Neural cell (in vitro differentiated cells): ENCODE data around the gene RAB2B. TPM values are rescaled to one million over a fixed set of nuclear protein-coding genes. Genes with fewer than 3 reads are reported as not detected.
A peak's percentile ranks its signal among the peaks of the same experiment; 100 is the strongest.

Experiments used
- H2AFZ ChIP-seq: fragments of 200-600, 300-800 bp; sonication (generic), shearing (Covaris generic); 2 replicates; pipeline ENCODE4 v1.6.0; 2014; ENCODE audit warnings: low read depth, mild to moderate bottlenecking, antibody characterized with exemption, low read length, moderate library complexity
- H3F3A ChIP-seq: fragments of 200-600 bp; shearing (Covaris generic); 2 replicates; pipeline ENCODE4 v1.6.1; 2016; ENCODE audit warnings: mild to moderate bottlenecking, moderate library complexity, mixed read lengths, antibody characterized with exemption, low read length; ENCODE audit not compliant: insufficient read depth, poor library complexity, severe bottlenecking
- H3K27ac ChIP-seq: fragments of 200-600, 300-800 bp; sonication (generic), shearing (Covaris generic); 2 replicates; pipeline ENCODE4 v1.5.1; 2014; ENCODE audit warnings: mild to moderate bottlenecking, low read length, moderate library complexity
- H3K27me3 ChIP-seq: fragments of 300-800, 200-600 bp; sonication (generic), shearing (Covaris generic); 2 replicates; pipeline ENCODE4 v1.6.0; 2014; ENCODE audit warnings: mild to moderate bottlenecking, low read depth, low read length, moderate library complexity; ENCODE audit not compliant: insufficient read depth
- H3K36me3 ChIP-seq: fragments of 300-800, 200-600 bp; sonication (generic), shearing (Covaris generic); 2 replicates; pipeline ENCODE4 v1.5.1; 2014; ENCODE audit warnings: mild to moderate bottlenecking, antibody characterized with exemption, low read length, moderate library complexity; ENCODE audit not compliant: insufficient read depth
- H3K4me2 ChIP-seq: fragments of 300-800, 200-600 bp; sonication (generic), shearing (Covaris generic); 2 replicates; pipeline ENCODE4 v1.6.0; 2014; ENCODE audit warnings: mild to moderate bottlenecking, low read length
- H3K4me3 ChIP-seq: fragments of 300-800, 200-600 bp; sonication (generic), shearing (Covaris generic); 2 replicates; pipeline ENCODE4 v1.5.1; 2014; ENCODE audit warnings: mild to moderate bottlenecking, low read length, moderate library complexity
- H3K79me2 ChIP-seq: fragments of 200-600 bp; shearing (Covaris generic); replicated peaks from 2 replicates; pipeline ENCODE4 v1.6.0; 2014; ENCODE audit warnings: mild to moderate bottlenecking, low read length, moderate library complexity; ENCODE audit not compliant: insufficient read depth
- H3K9ac ChIP-seq: fragments of 300-800, 200-600 bp; sonication (generic), shearing (Covaris generic); 2 replicates; pipeline ENCODE4 v1.6.1; 2016; ENCODE audit warnings: mild to moderate bottlenecking, low read length, mixed read lengths
- H3K9me2 ChIP-seq: fragments of 200-600 bp; shearing (Covaris generic); 2 replicates; pipeline ENCODE4 v1.6.1; 2016; ENCODE audit warnings: mild to moderate bottlenecking, low read length, mixed read lengths; ENCODE audit not compliant: insufficient read depth
- H3K9me3 ChIP-seq: fragments of 200-600, 300-800 bp; sonication (generic), shearing (Covaris generic); 2 replicates; pipeline ENCODE4 v1.6.1; 2016; ENCODE audit warnings: mild to moderate bottlenecking, mixed run types, low read length, moderate library complexity, mixed read lengths
- H4K20me1 ChIP-seq: fragments of 200-600 bp; shearing (Covaris generic); 2 replicates; pipeline ENCODE4 v1.6.1; 2016; ENCODE audit warnings: mild to moderate bottlenecking, mixed run types; ENCODE audit not compliant: insufficient read depth
- EP300 ChIP-seq: fragments of 450-650 bp; conservative IDR thresholded peaks from 2 replicates; pipeline ENCODE4 v1.6.1; 2014; ENCODE audit warnings: antibody characterized with exemption, mild to moderate bottlenecking, moderate library complexity; ENCODE audit not compliant: poor library complexity, severe bottlenecking
- EZH2 ChIP-seq: fragments of 200-600, 300-800 bp; shearing (Covaris generic), sonication (generic); IDR thresholded peaks from 2 replicates; pipeline ENCODE4 v1.6.1; 2014; ENCODE audit warnings: antibody characterized with exemption, low read length, borderline replicate concordance, mild to moderate bottlenecking; ENCODE audit not compliant: insufficient read depth, poor library complexity, severe bottlenecking
- MXI1 ChIP-seq: fragments of 450-650 bp; conservative IDR thresholded peaks from 2 replicates; pipeline ENCODE4 v1.6.1; 2014; ENCODE audit warnings: antibody characterized with exemption, mild to moderate bottlenecking; ENCODE audit not compliant: poor library complexity, severe bottlenecking
- POLR2AphosphoS5 ChIP-seq: IDR thresholded peaks from 2 replicates; pipeline ENCODE4 v1.6.1; 2012
- RAD21 ChIP-seq: fragments of 450-650 bp; conservative IDR thresholded peaks from 2 replicates; pipeline ENCODE4 v1.6.1; 2014; ENCODE audit warnings: antibody characterized with exemption, mild to moderate bottlenecking, moderate library complexity
- SMC3 ChIP-seq: fragments of 450-650 bp; conservative IDR thresholded peaks from 2 replicates; pipeline ENCODE4 v1.6.1; 2014; ENCODE audit warnings: antibody characterized with exemption, mild to moderate bottlenecking, moderate library complexity; ENCODE audit not compliant: poor library complexity
- TAF1 ChIP-seq: IDR thresholded peaks from 2 replicates; pipeline ENCODE4 v1.6.1; 2012; ENCODE audit warnings: low read depth
- polyA plus RNA-seq: library from polyadenylated mRNA; depleted of rRNA; stranded (reverse); fragments of >200 nt; gene quantifications from 2 replicates; pipeline ENCODE4 v1.2.3, GENCODE V29; 2014
- TF ChIP-seq, protein P1 (sequence below): fragments of 450-650 bp; IDR thresholded peaks from 2 replicates; pipeline ENCODE4 v1.5.1; 2014; ENCODE audit warnings: antibody characterized with exemption, mild to moderate bottlenecking, moderate library complexity; ENCODE audit not compliant: poor library complexity, severe bottlenecking
- TF ChIP-seq, protein P2 (sequence below): IDR thresholded peaks from 2 replicates; pipeline ENCODE4 v1.6.1; 2012; ENCODE audit warnings: borderline replicate concordance

Gene RAB2B
- polyA plus RNA-seq, 1 donor from 2014 or later = 47.9 TPM

DNA sequence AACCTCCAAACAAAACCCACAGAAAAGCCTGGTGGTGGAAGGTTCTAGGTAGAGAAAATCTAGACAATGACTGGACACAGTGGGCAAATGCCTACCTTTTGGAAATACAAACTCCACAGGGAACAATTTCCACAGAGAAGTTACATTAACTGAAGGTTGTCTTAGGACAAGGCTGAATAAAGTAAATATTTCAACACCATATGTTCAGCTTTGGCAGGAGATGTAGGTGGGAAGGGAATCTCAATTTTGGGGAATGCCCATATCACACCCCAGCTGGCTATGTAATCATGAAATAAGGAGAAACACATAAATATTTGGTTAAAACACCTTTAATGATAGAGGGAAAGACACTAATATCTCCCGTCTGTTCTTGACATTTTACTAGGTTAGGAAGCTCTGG lies 44.0 kb upstream of the RAB2B start:
- no peak overlapping the region for H3K27ac ChIP-seq
- H4K20me1 ChIP-seq = no peaks in the 10 kb centered on the region
- TF ChIP-seq MXI1 = no peak
- H3K9me2 ChIP-seq = no peaks in the 10 kb centered on the region
- H3K79me2 ChIP-seq = peaks cover 20% of the 10 kb centered on the region
- H3K36me3 ChIP-seq = peaks cover 12% of the 10 kb centered on the region
- peak overlapping the region; percentile 32 for H3K4me3 ChIP-seq
- H3F3A ChIP-seq = no peaks in the 10 kb centered on the region
- no peak overlapping the region for H3K9ac ChIP-seq
- H3K4me2 ChIP-seq = no peak overlapping the region
- no peaks in the 10 kb centered on the region for H3K9me3 ChIP-seq
- H2AFZ ChIP-seq = no peak overlapping the region
- no peaks in the 10 kb centered on the region for H3K27me3 ChIP-seq

DNA sequence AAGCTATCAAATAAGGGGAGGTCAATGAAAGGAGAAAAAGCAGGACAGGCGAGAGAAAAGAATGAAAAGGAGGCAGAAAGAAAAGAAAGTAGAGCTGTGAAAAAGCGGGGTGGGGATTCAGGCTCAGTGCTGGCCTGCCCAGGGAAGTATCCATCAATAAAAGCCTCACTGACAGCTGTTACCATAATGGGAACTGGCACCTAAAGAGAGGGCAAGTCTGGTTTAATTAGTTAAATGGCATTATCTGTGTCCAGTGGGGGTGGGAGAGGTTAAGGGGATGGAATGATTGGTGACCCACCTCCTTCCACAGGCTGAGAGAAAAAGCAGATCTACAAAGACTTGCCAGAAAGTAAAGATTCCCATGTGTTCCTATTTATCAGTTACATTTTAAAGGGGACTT lies 42.0 kb upstream of the RAB2B start:
- H3K27me3 ChIP-seq = no peaks in the 10 kb centered on the region
- no peak overlapping the region for H3K4me2 ChIP-seq
- H3K79me2 ChIP-seq = peaks cover 2% of the 10 kb centered on the region
- no peak overlapping the region for H3K9ac ChIP-seq
- TF ChIP-seq EZH2 (no peak), TAF1 (no peak), POLR2AphosphoS5 (no peak), SMC3 (no peak), EP300 (no peak), MXI1 (no peak), RAD21 (no peak)
- TF ChIP-seq, protein P1, sequence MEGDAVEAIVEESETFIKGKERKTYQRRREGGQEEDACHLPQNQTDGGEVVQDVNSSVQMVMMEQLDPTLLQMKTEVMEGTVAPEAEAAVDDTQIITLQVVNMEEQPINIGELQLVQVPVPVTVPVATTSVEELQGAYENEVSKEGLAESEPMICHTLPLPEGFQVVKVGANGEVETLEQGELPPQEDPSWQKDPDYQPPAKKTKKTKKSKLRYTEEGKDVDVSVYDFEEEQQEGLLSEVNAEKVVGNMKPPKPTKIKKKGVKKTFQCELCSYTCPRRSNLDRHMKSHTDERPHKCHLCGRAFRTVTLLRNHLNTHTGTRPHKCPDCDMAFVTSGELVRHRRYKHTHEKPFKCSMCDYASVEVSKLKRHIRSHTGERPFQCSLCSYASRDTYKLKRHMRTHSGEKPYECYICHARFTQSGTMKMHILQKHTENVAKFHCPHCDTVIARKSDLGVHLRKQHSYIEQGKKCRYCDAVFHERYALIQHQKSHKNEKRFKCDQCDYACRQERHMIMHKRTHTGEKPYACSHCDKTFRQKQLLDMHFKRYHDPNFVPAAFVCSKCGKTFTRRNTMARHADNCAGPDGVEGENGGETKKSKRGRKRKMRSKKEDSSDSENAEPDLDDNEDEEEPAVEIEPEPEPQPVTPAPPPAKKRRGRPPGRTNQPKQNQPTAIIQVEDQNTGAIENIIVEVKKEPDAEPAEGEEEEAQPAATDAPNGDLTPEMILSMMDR = no peak
- TF ChIP-seq, protein P2, sequence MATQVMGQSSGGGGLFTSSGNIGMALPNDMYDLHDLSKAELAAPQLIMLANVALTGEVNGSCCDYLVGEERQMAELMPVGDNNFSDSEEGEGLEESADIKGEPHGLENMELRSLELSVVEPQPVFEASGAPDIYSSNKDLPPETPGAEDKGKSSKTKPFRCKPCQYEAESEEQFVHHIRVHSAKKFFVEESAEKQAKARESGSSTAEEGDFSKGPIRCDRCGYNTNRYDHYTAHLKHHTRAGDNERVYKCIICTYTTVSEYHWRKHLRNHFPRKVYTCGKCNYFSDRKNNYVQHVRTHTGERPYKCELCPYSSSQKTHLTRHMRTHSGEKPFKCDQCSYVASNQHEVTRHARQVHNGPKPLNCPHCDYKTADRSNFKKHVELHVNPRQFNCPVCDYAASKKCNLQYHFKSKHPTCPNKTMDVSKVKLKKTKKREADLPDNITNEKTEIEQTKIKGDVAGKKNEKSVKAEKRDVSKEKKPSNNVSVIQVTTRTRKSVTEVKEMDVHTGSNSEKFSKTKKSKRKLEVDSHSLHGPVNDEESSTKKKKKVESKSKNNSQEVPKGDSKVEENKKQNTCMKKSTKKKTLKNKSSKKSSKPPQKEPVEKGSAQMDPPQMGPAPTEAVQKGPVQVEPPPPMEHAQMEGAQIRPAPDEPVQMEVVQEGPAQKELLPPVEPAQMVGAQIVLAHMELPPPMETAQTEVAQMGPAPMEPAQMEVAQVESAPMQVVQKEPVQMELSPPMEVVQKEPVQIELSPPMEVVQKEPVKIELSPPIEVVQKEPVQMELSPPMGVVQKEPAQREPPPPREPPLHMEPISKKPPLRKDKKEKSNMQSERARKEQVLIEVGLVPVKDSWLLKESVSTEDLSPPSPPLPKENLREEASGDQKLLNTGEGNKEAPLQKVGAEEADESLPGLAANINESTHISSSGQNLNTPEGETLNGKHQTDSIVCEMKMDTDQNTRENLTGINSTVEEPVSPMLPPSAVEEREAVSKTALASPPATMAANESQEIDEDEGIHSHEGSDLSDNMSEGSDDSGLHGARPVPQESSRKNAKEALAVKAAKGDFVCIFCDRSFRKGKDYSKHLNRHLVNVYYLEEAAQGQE = no peak
- no peak overlapping the region for H3K4me3 ChIP-seq
- H3K36me3 ChIP-seq = peaks cover 7% of the 10 kb centered on the region
- H4K20me1 ChIP-seq = no peaks in the 10 kb centered on the region
- no peaks in the 10 kb centered on the region for H3F3A ChIP-seq
- H3K9me3 ChIP-seq = no peaks in the 10 kb centered on the region
- no peak overlapping the region for H2AFZ ChIP-seq
- no peaks in the 10 kb centered on the region for H3K9me2 ChIP-seq
- no peak overlapping the region for H3K27ac ChIP-seq

DNA sequence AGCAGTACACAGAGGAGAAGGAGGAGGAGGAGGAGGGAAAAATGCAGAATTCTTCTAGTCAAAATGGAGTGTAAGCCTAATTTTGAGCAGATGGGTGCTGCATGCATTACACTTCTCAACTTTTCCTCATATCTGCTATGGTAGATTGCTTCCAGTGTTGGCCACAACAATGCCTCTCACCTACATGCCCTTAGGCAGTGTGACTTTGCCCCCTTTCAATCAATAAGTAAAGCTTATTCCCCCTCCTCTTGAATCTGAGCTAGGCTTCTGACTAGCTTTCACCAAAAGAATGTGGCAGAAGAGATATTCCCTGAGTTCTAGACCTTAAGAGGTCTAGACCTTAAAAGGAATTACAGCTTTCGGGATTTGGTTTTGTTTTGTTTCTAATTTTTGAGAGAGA lies 37.6 kb upstream of the RAB2B start:
- no peaks in the 10 kb centered on the region for H3K9me2 ChIP-seq
- no peak for TF ChIP-seq EZH2
- no peak for TF ChIP-seq EP300
- no peak for TF ChIP-seq MXI1
- TF ChIP-seq, protein P2 = no peak
- TF ChIP-seq TAF1 = no peak
- TF ChIP-seq SMC3 = no peak
- TF ChIP-seq, protein P1 = no peak
- TF ChIP-seq RAD21 = no peak
- no peak for TF ChIP-seq POLR2AphosphoS5
- no peaks in the 10 kb centered on the region for H3F3A ChIP-seq
- no peak overlapping the region for H3K9ac ChIP-seq
- no peak overlapping the region for H3K4me3 ChIP-seq
- no peaks in the 10 kb centered on the region for H3K9me3 ChIP-seq
- peaks cover 18% of the 10 kb centered on the region for H3K79me2 ChIP-seq
- no peak overlapping the region for H3K4me2 ChIP-seq
- H3K27ac ChIP-seq = no peak overlapping the region
- H3K36me3 ChIP-seq = no peaks in the 10 kb centered on the region
- H2AFZ ChIP-seq = no peak overlapping the region
- no peaks in the 10 kb centered on the region for H3K27me3 ChIP-seq
- H4K20me1 ChIP-seq = no peaks in the 10 kb centered on the region
